Measurements from ENCODE around the gene ZNF638. TPM values are rescaled to one million over a fixed set of nuclear protein-coding genes. Genes with fewer than 3 reads are reported as not detected.

ZNF638 gene
- total RNA-seq, 1 experiment from 2014 or later, result 80.8 TPM

DNA sequence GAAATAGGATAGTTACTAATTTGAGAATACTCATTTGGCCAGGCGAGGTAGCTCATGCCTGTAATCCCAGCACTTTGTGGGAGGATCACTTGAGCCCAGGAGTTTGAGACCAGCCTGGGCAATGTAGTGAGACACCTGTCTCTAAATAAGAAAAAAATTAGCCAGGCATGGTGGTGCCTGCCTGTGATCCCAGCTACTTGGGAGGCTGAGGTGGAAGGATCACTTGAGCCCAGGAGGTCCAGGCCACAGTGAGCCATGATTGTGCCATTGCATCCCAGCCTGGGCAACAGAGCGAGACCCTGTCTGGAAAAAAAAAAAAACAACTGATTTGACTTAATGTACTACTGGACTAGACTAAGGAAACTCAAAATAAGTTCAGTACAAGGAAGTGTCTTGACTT lies 32.7 kb upstream of the ZNF638 start:
- Histone ChIP-seq H3K9me3 (ENCODE audit: control insufficient read depth, insufficient read depth, low read depth, low read length) (no peaks in the 10 kb centered on the region), H3K4me1 (ENCODE audit: control insufficient read depth, insufficient read depth, low read length) (no peaks in the 10 kb centered on the region), H3K27ac (ENCODE audit: low read length) (no peak overlapping the region), H3K4me3 (ENCODE audit: low read depth in 2 of 2, low read length in 2 of 2) (no peak overlapping the region), H3K36me3 (ENCODE audit: control insufficient read depth, insufficient read depth, low read length) (no peaks in the 10 kb centered on the region), H3K27me3 (ENCODE audit: control insufficient read depth, insufficient read depth, low read length) (no peaks in the 10 kb centered on the region)
- CTCF ChIA-PET, result interaction anchor here (0.6 to 1.4 kb wide), 5 partner anchors 22 to 211 kb away, joined by 3 to 26 read pairs (median 8); partner anchors contain the start of gene ZNF638
- POLR2A ChIA-PET, result no interaction called here
- BruUV-seq (replicated peaks), result no TSS peak
- no peak for DNase-seq (ENCODE audit: low read depth, low spot score)
- ATAC-seq, result peak; percentile 34; the same call in 1 of the 2 replicates
- TF ChIP-seq REST (IDR thresholded peaks at IDR 0.05; ENCODE audit: insufficient read depth in 1 of 2, low read depth in 2 of 2, low read length in 1 of 2) (no peak), POLR2AphosphoS5 (IDR thresholded peaks at IDR 0.05; ENCODE audit: low read depth, low read length) (no peak), SIN3A (IDR thresholded peaks at IDR 0.05; ENCODE audit: borderline replicate concordance, insufficient read depth, low read depth, low read length) (no peak), TCF7L2 (IDR thresholded peaks at IDR 0.05; ENCODE audit: low read depth, low read length) (no peak)
- TF ChIP-seq, protein P1, sequence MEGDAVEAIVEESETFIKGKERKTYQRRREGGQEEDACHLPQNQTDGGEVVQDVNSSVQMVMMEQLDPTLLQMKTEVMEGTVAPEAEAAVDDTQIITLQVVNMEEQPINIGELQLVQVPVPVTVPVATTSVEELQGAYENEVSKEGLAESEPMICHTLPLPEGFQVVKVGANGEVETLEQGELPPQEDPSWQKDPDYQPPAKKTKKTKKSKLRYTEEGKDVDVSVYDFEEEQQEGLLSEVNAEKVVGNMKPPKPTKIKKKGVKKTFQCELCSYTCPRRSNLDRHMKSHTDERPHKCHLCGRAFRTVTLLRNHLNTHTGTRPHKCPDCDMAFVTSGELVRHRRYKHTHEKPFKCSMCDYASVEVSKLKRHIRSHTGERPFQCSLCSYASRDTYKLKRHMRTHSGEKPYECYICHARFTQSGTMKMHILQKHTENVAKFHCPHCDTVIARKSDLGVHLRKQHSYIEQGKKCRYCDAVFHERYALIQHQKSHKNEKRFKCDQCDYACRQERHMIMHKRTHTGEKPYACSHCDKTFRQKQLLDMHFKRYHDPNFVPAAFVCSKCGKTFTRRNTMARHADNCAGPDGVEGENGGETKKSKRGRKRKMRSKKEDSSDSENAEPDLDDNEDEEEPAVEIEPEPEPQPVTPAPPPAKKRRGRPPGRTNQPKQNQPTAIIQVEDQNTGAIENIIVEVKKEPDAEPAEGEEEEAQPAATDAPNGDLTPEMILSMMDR (IDR thresholded peaks at IDR 0.05), result no peak
- in situ Hi-C loops (cut with HindIII; ENCODE audit: low pct_unique_long_range_greater_than_20kb, low sequenced_read_pairs), result no loop called here
- intact Hi-C loops (cut with micrococcal nuclease; ENCODE audit: unreplicated experiment), result loop anchor here (1.0 kb wide), 1 partner anchor 211 kb away; no protein-coding TSS in a partner anchor

DNA sequence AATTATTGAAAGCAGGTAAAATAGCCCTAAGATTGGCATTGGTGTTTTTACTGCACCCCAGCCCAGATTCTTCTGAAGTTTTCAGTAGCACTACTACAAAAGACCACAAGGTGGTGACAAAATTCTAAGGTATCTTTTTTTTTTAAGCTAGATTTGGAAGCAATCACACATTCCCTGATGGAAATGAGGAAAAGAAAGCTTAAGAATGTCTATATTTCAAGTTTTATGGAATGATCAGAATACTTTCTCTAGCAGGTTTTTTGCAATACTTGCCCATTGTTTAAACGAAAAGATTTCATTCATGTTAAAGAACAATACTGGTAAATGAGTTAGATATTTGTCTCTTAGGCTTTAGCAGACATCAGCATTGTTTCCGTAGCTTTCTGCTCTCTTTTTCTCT lies 32.1 kb upstream of the ZNF638 start:
- in situ Hi-C loops (cut with HindIII; ENCODE audit: low pct_unique_long_range_greater_than_20kb, low sequenced_read_pairs), result no loop called here
- BruUV-seq (replicated peaks), result no TSS peak
- ATAC-seq, result no peak

More for the DNA sequence above, 32.1 kb upstream of the ZNF638 start:
- POLR2A ChIA-PET, result interaction anchor here (0.5 to 0.9 kb wide), 3 partner anchors 11 to 15 kb away, joined by 3 to 6 read pairs (median 3); no protein-coding TSS in a partner anchor
- TF ChIP-seq, protein P1 (IDR thresholded peaks at IDR 0.05), result peak; percentile 75; the same call in 1 of the 2 replicates
- no peak for TF ChIP-seq REST (IDR thresholded peaks at IDR 0.05; ENCODE audit: insufficient read depth in 1 of 2, low read depth in 2 of 2, low read length in 1 of 2)
- no peak for TF ChIP-seq SIN3A (IDR thresholded peaks at IDR 0.05; ENCODE audit: borderline replicate concordance, insufficient read depth, low read depth, low read length)
- TF ChIP-seq POLR2AphosphoS5 (IDR thresholded peaks at IDR 0.05; ENCODE audit: low read depth, low read length), result no peak
- TF ChIP-seq TCF7L2 (IDR thresholded peaks at IDR 0.05; ENCODE audit: low read depth, low read length), result no peak
- no peak overlapping the region for H3K4me3 ChIP-seq (ENCODE audit: low read depth in 2 of 2, low read length in 2 of 2)
- H3K4me1 ChIP-seq (ENCODE audit: control insufficient read depth, insufficient read depth, low read length), result no peaks in the 10 kb centered on the region
- no peak overlapping the region for H3K27ac ChIP-seq (ENCODE audit: low read length)
- intact Hi-C loops (cut with micrococcal nuclease; ENCODE audit: unreplicated experiment), result loop anchor here (1.0 kb wide), 1 partner anchor 211 kb away; no protein-coding TSS in a partner anchor
- peak; percentile 22 for DNase-seq (ENCODE audit: low read depth, low spot score)
- no peaks in the 10 kb centered on the region for H3K27me3 ChIP-seq (ENCODE audit: control insufficient read depth, insufficient read depth, low read length)
- no peaks in the 10 kb centered on the region for H3K9me3 ChIP-seq (ENCODE audit: control insufficient read depth, insufficient read depth, low read depth, low read length)
- H3K36me3 ChIP-seq (ENCODE audit: control insufficient read depth, insufficient read depth, low read length), result no peaks in the 10 kb centered on the region
- CTCF ChIA-PET, result interaction anchor here (0.6 to 1.4 kb wide), 8 partner anchors 22 to 382 kb away, joined by 3 to 26 read pairs (median 4); partner anchors contain the start of gene ZNF638

Data from Panc1 (cell line).